GM18505 (cell line): ENCODE results near the gene HIPK2.

ENCODE experiments used
- ATAC-seq: cut with Tn5 transposase; IDR thresholded peaks from one replicate; pipeline ENCODE4 v1.9.1; 2021; ENCODE audit not compliant: unreplicated experiment
- POLR2A ChIP-seq: IDR thresholded peaks from 4 replicates; pipeline ENCODE4 v1.6.1; 2011; ENCODE audit warnings: borderline replicate concordance; ENCODE audit not compliant: insufficient read depth, insufficient read length; ENCODE audit errors: extremely low read depth

The HIPK2 gene

DNA sequence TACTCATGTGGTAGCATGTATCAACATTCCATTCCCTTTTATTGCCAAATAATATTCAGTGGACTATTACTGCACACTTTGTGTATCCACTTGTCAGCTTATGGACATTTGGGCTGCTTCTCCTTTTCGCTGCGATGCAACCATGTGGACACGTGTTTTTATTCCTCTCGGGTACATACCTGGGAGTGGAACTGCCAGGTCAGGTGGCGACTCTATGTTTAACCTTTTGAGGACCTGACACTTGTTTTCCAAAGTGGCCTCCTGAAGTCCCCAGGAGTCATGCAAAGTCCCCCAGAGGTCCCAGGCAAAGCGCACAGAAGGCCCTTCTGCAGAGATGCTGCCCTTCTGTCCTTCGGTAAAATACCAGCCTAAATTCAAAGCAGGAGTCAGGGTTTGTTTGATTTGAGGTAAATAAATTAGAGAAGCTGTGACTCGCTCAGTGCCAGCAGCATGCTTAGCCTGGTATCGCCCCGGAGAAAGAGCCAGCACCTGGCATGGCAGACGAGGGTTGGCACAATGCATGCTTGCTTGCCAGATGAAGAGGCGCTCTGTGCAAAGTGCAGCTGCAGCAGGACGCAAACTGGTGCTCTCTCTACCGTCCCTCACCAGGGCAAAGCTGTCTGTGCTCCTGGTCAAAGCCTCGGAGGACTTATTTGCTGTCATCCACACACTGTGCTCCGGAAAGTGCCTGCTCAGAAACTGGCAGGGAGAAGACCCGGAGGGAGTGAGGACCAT, 37.8 kb downstream of the HIPK2 start:
- TF ChIP-seq POLR2A, result no peak
- no peak for ATAC-seq

DNA sequence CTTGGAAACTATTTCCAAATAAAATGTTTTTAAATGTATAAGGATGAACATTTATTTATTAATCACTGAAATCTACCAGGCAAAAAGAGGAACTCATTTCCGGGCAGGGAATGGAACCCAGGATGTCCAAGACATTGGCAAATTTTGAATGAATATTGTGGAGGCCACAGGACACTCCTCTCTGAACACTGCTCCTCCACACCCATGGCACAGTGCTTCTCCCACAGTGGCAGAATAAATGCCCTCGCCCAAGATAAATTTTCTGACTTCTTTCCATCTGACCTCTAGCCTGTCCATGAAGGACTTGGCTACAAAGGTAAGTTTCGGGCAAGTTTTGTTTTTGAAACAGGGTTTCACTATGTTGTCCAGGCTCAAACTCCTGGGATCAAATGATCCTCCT, 39.0 kb downstream of the HIPK2 start:
- no peak for ATAC-seq
- no peak for TF ChIP-seq POLR2A

DNA sequence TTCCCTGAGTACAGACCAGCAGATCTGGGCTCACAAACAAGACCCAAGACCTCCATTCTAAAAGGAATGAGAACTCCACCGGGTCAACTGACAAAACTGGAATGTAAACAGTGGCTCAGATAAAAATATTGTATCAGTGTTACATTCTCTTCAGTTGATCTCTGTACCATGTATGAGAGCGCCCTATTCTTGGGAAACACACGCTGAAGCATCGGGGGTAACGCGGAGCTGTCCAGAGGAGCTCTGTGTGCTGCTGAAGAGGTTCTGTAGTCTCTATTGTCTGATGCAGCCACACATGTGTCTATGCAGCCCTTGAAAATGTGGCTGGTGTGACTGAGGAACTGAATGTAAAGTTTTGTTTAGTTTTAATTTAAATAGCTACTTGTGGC, 39.7 kb downstream of the HIPK2 start:
- TF ChIP-seq POLR2A, result no peak
- no peak for ATAC-seq

DNA sequence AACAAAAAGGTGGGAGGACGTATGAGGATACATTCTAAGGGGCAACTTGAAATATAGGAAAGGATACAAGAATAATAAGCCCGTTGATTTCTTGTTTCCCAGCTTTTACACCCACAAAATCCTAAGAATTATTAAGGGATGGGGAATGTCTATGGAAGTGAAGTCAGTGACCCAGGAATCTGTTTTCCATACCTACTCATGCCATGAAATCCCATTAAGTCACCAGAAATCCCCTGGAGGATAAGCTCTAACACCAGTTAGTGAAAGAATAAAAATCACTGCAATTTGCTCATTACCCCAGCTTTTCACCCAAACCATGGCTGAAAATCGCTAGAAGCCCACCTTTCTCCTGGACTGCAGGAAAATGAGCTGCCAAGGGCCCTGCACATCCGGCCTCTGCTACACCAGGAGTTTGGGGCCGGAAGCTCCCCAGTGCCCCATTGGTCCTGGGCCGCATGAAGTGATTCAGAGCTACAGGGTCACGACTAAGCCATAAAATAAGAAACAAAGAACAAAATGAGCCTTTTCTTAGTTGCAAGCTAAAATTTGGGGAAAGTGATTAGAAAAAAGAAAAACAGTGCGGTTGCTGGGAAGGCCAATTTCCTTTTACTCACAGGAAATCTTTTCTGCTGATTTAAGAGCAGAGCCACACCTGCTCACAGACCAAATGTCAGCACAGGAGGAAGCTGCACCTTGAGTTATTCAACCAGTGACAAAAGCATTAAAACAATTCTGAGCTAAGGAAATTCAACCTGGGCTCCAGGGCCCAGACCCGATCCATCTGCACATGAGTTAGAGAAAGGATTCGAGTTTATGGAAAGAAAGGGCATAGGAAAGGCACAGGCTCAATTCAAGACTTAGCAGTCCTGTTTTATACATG, 40.3 kb downstream of the HIPK2 start:
- TF ChIP-seq POLR2A, result no peak
- ATAC-seq, result no peak

DNA sequence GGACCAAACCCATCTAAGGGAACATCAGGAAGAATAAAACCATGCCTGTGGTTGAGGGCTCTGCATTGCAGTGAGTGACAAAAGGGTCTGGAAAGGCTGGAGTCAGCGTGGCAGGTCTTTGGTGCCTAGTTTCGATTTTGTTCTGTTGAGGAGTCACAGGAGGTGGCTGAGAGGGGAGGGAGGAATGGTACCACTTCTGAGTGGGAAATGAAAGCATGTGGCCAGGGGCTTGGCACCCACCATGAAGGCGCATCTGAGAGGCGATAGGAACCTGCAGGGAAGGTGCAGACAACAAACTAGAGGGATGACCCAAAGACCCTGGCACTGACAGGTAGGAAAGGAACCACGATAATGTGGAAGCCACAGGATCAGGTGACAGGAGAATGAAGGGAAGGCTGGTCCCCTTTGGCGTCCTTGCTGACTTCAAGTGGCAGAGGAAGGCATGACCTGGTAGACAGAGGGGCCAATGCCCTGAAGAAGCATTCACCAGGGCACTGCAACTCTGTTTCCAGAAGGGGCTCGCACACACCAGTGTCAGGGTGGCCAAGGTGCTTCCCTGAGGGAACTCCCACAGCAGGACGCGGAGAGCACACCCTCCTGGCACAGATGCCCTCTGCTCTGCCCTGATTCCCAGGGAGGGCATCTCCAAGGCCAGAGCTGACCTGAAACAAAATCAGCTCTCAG, 41.7 kb downstream of the HIPK2 start:
- no peak for TF ChIP-seq POLR2A
- no peak for ATAC-seq

DNA sequence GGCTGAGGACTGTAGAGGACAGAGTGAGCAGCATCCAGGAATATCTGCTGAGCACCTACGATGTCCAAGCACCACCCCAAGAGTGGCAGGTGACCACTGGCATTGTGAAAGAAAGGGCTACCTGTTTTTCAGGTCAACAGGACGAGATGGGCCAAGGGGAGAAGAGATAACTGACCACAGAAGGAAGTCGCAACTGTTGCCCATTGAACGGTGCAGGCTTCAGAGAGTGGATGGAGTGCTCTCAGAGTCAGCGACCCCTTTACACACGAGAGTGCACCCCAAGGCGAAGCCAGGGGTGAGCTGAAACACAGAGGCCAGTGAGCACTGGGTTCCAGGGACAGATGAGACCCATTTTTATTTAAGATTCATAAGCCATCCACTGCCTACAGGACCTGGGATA, 42.3 kb downstream of the HIPK2 start:
- ATAC-seq, result no peak
- TF ChIP-seq POLR2A, result no peak

DNA sequence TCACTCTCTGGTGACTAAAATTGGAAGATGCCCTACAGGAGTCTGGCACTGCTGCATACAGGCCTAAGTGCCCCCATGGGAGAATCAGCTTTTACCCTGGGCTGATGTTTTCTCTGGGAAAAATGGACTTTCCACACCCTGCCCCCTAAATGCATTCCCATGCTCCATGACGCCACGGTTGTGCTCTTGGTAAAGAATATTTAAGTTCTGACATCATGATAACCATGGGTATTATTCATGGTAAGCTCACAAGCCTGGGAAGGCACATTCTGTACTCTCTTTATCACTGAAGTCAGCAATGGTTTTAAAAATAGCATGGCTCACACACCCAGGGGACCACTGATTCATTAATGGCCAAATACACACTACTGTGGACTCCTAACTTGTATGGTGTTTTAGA, 43.4 kb downstream of the HIPK2 start:
- no peak for ATAC-seq
- no peak for TF ChIP-seq POLR2A

DNA sequence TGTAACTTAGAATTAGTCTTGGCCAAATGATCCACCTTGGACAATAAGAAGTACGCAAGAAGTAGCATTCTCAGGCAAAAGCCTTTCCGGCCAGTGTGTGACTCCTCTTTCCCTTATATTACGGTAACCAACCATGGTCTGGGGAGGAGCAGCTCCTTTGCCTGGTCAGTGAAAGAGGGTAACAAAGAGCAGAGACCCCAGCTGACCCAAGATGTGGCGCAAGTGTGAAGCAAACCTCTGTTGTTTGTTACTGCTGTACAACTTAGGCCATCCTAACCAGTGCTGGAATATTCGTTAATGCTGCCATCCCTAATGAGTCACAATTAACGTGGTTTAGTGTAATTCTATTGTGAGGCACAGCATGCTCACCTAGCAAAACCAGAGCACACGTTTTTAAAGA, 44.0 kb downstream of the HIPK2 start:
- no peak for TF ChIP-seq POLR2A
- no peak for ATAC-seq

DNA sequence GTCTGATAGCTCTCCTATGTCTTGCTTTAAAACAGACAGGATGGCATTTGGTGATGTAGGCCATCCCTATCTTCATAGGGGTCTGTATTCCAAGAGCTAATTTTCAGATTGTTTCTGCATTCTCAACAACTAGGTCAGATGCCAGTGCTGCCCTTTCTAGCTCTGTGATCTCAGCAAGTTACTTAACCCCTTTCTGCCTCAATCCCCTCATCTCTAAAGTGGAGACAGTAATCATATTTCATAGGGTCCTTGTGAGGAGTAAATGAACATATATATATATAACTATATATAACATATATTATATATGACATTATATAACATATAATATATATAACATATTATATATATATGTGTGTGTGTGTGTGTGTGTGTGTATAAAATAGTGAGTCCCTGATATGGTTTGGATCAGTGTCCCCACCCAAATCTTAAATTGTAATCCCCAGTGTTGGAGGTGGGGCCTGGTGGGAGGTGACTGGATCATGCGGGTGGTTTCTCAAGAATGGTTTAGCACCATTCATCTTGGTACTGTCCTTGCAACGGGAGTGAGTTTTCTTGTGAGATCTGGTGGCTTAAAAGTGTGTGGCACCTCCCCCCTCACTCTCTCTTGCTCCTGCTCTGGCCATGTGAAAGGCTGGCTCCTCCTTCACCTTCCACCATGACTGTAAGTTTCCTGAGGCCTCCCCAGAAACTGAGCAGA, 45.2 kb downstream of the HIPK2 start:
- no peak for ATAC-seq
- TF ChIP-seq POLR2A, result no peak

DNA sequence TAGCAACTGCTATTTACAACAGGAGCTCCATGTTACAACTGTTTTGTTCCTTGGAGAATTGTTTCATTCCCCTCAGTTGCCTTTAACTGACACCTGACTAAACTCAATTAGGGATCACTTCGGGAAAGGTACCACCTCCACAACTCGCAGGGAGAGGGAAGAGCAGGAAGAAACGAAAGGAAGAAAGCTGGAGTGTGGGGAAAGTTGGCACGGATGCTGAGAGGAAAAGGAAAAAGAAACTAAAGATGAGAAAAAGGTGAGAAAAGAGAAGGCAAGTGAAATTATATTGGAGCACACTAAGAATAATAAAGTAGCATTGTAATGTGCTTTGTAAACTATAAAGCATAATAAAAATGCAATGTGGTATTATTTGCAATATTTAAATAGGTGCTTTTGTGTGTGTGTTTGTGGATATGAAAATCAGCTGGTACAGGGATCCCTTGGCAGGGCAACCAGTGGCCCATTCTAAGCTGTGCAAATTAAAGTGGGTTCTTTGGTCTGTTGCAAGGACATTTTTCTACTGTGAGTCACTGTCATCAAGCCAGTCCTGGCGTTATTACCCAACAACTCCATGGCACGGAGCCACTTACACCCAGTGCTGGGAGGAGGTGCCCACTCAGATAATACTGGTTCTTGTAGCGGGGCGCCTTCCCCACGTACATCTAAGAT, 45.9 kb downstream of the HIPK2 start:
- TF ChIP-seq POLR2A, result no peak
- no peak for ATAC-seq

DNA sequence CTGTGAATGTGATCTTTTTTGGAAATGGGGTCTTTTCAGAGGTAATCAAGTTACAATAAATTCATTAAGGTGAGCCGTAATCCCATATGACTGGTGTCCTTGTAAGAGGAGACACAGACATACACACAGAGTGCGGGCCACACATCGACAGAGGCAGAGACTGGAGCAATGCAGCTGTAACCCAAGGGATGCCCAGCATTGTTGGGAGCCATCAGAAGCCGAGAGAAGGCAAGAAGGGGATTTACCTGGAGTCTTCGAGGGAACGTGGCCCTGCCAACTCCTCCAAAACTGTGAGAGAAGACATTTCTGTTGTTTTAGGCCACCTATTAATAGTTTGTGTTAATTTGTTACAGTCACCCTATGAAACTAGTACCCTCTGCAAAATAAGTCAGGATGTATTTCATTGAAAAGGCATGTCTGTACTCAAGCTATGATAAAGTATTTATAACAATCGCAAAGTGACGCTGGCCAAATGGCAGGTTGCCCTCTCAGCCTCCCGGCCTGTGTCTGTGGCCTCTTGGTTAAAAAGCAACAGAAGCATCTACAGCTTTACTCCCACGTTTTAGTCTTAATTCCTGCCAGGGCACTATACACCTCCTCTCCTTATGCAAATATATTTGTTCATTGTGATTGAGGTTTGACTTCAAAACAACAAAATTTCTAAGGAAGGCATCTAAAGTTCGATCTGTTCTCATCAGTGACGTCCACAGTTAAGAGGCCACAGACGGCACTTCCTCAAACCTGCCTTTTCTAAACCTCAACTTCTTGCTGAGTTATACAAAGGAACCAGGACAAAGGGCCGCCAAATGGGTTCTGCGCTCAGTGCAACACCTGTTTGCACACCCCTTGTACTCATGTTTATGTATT, 46.8 kb downstream of the HIPK2 start:
- TF ChIP-seq POLR2A, result no peak
- peak; percentile 72 for ATAC-seq

DNA sequence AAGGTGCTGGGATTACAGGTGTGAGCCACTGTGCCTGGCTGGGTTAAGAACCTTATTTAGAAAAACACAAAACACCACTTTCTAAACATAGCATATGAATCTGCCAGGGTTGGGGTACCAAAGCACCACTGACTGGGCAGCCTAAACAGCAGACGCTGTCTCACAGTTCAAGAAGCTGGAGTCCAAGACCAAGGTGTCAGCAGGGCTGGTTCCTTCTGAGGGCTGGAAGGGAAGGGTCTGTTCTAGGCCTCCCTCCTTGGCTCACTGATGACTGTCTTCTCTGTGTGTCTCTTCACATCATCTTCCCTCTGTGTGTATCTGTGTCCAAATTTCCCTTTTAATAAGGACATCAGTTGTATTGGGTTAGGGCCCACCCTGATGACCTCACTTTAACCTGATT, 49.6 kb downstream of the HIPK2 start:
- ATAC-seq, result no peak
- TF ChIP-seq POLR2A, result no peak
